ENCODE data around the gene SUPT5H.

DNA sequence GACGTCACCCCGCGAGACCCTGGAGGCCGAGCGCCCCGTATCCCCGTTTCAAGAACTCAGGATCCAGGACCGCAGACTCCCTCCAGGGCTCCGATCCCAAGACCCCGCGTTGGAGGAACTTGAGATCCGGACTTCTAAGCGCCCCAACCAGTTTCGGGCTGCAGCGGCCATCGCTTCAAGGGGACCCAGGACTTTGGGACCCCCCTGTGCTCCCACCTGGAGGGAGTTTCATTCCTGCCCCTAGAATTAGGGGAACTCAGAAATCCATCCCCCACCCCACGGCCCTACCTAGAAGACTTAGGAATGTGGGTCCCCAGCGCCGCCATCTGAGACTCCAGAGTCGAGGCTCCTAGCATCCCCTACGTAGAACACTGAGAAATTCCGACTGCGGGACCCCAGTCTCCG, 32.5 kb upstream of the SUPT5H start:
- TF ChIP-seq, protein P1, sequence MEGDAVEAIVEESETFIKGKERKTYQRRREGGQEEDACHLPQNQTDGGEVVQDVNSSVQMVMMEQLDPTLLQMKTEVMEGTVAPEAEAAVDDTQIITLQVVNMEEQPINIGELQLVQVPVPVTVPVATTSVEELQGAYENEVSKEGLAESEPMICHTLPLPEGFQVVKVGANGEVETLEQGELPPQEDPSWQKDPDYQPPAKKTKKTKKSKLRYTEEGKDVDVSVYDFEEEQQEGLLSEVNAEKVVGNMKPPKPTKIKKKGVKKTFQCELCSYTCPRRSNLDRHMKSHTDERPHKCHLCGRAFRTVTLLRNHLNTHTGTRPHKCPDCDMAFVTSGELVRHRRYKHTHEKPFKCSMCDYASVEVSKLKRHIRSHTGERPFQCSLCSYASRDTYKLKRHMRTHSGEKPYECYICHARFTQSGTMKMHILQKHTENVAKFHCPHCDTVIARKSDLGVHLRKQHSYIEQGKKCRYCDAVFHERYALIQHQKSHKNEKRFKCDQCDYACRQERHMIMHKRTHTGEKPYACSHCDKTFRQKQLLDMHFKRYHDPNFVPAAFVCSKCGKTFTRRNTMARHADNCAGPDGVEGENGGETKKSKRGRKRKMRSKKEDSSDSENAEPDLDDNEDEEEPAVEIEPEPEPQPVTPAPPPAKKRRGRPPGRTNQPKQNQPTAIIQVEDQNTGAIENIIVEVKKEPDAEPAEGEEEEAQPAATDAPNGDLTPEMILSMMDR (IDR thresholded peaks at IDR 0.05) = no peak
- TF ChIP-seq POLR2A (IDR thresholded peaks at IDR 0.05) = no peak

Data from ovary (tissue), 3 donors.